Ovary (tissue), 3 donors: ENCODE results near the gene MIAT.

Source experiments
- CTCF ChIP-seq, 3 donors: fragments of 450-650 bp in 2 of 3; fragments of 200-600 bp in 1 of 3; IDR thresholded peaks; one replicate each; pipeline versions ENCODE4 v1.5.1 to v1.8.0; 2016 to 2022; ENCODE audit warnings: antibody characterized with exemption in 3 of 3, mild to moderate bottlenecking in 1 of 3
- EP300 ChIP-seq: sonication (generic); formaldehyde crosslinking; IDR thresholded peaks from one replicate; pipeline ENCODE4 v1.6.1; 2017; ENCODE audit warnings: antibody characterized with exemption
- POLR2A ChIP-seq: fragments of 450-650 bp; IDR thresholded peaks from one replicate; pipeline ENCODE4 v1.6.1; 2017; ENCODE audit warnings: antibody characterized with exemption, mild to moderate bottlenecking, moderate library complexity
- donor health status: DM: no; HTN: no; CAD: no.

- TF ChIP-seq CTCF (IDR thresholded peaks at IDR 0.05) (no peak), EP300 (no peak), POLR2A (no peak)
These were observed 26.8 kb downstream of the MIAT start for GRCh38 chr22:26684168-26684567.
